PFSK-1 (cell line): ENCODE measurements around the gene KIF19.

Source experiments
- FOXP2 ChIP-seq: optimal IDR thresholded peaks from 2 replicates; pipeline ENCODE3; 2011; ENCODE audit warnings: borderline replicate concordance, control low read depth, inconsistent platforms; ENCODE audit not compliant: insufficient read depth; ENCODE audit errors: extremely low read length, extremely low read depth
- POLR2AphosphoS5 ChIP-seq: IDR thresholded peaks from 2 replicates; pipeline ENCODE4 v1.6.1; 2012; ENCODE audit warnings: low read depth, mild to moderate bottlenecking, control low read depth, low read length, moderate library complexity
- SIN3A ChIP-seq: IDR thresholded peaks from 2 replicates; pipeline ENCODE4 v1.6.1; 2012; ENCODE audit warnings: mild to moderate bottlenecking, low read length, moderate library complexity, borderline replicate concordance; ENCODE audit not compliant: insufficient read depth
- TAF1 ChIP-seq: IDR thresholded peaks from 2 replicates; pipeline ENCODE4 v1.6.1; 2012; ENCODE audit warnings: low read length, control low read depth, borderline replicate concordance; ENCODE audit not compliant: insufficient read depth
- TF ChIP-seq, protein P1 (sequence below), 2 experiments: IDR thresholded peaks; 2 replicates each; pipeline versions ENCODE4 v1.6.1 to v1.8.0; 2011 to 2012; ENCODE audit warnings: low read depth in 2 of 2, low read length in 2 of 2, control low read depth in 1 of 2, inconsistent platforms in 1 of 2, mild to moderate bottlenecking in 1 of 2, moderate library complexity in 1 of 2; ENCODE audit not compliant: insufficient read depth in 1 of 2

The KIF19 gene

DNA sequence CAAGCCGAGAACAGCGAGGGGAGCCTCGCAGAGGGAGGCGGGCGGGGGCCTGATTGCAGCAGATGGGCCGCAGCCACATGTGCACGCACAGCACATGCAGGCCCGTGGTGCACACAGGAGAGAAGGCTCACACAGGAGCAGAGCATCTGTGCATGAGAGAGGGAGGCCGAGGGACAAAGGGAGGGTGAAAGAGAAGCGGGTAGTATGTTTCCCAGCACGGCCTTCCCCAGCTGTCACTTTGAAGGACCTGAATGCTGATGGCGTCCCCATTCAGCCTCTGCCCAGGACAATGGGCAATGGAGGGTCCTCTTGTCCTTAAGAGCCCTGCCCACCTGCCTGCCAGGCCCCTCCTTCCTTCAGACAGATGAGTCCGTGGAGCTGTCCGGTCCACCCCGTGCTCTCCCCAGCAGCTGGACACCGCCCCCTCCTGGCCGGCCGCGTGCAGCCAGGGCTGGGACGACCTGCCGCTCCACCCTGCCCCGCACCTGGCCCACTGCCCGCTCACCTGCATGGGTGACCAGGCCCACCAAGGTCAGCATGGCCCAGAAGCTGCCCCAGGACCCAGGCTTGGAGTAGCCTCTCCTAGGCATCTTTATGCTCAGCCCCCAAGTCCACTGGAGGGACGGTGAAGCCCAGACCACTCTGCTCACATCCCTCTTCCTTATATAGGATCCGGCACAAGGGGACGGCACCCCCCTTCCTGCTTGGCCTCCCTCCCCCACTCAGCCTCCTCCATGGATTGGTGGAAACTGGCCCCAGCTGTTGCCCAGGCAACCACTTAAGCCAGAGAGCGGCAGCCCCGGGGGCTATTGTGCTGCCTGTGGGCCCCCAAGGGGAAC is 35.4 kb downstream of the KIF19 start, which contains the start of gene BTBD17:
BTBD17 (minus strand) TSS at position 639 of the 839 bp plus-strand sequence; CDS start at position 590, 49 bp downstream.
- TF ChIP-seq TAF1: no peak
- no peak for TF ChIP-seq POLR2AphosphoS5
- peak; percentile 27 for TF ChIP-seq FOXP2
- TF ChIP-seq SIN3A: no peak
- TF ChIP-seq, protein P1, sequence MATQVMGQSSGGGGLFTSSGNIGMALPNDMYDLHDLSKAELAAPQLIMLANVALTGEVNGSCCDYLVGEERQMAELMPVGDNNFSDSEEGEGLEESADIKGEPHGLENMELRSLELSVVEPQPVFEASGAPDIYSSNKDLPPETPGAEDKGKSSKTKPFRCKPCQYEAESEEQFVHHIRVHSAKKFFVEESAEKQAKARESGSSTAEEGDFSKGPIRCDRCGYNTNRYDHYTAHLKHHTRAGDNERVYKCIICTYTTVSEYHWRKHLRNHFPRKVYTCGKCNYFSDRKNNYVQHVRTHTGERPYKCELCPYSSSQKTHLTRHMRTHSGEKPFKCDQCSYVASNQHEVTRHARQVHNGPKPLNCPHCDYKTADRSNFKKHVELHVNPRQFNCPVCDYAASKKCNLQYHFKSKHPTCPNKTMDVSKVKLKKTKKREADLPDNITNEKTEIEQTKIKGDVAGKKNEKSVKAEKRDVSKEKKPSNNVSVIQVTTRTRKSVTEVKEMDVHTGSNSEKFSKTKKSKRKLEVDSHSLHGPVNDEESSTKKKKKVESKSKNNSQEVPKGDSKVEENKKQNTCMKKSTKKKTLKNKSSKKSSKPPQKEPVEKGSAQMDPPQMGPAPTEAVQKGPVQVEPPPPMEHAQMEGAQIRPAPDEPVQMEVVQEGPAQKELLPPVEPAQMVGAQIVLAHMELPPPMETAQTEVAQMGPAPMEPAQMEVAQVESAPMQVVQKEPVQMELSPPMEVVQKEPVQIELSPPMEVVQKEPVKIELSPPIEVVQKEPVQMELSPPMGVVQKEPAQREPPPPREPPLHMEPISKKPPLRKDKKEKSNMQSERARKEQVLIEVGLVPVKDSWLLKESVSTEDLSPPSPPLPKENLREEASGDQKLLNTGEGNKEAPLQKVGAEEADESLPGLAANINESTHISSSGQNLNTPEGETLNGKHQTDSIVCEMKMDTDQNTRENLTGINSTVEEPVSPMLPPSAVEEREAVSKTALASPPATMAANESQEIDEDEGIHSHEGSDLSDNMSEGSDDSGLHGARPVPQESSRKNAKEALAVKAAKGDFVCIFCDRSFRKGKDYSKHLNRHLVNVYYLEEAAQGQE (IDR thresholded peaks at IDR 0.05; ENCODE audit: insufficient read depth in 1 of 2, low read depth in 2 of 2, low read length in 2 of 2): peak in 1 of 2 experiments; percentile 62; a peak in 1 of 4 replicates

DNA sequence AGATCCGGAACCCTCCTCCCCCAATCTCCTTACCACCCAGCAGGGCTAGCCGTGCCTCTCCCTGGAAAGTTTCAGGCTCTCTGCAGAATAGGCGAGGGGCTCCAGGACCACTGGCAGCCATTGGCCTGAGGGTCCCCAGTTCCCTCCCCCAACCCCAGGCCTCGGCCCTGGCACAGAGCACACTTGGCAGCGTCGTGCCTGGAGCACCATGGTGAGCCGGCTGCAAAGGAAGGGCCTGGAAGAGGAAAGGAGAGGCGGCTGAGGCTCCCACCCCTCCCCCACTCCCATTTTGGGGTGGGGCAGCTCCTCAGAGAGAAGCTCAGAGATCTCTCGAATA is 36.0 kb downstream of the KIF19 start:
- no peak for TF ChIP-seq TAF1
- no peak for TF ChIP-seq SIN3A
- no peak for TF ChIP-seq POLR2AphosphoS5
- TF ChIP-seq FOXP2: no peak
- TF ChIP-seq, protein P1 (IDR thresholded peaks at IDR 0.05; ENCODE audit: insufficient read depth in 1 of 2, low read depth in 2 of 2, low read length in 2 of 2): no peak

DNA sequence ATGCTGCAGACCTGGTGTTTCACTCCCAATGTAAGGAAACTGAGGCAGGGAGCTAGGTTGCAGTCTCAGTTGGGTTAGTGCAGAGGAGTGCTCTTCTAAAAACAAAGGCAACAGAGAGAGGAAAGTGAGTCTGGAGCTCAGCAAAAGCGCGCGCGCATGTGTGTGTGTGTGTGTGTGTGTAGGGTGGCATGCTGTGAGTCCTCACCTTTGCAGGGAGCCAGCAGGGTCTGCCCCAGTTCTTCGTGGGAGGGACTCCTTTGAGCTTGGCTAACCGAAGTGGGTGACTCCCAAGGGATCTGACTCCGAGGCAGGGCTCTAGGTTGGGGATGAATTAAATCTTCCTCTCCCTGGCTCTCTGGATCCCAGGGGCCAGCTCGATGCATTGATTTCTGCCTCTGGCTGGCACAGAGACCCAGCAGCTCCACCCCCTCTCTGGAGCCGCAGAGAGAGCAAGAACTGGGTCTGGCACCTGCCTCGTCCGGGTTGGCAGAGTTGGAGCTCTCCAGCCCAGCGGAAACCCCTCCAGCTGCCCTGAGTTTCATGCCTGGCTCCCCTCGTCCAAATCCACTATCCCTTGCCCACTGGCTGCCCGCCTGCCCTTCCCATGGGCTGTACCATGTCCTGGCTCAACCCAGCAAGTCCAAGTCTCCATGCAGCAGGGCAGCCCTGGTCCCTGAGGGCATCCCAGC is 36.9 kb downstream of the KIF19 start:
- TF ChIP-seq SIN3A: no peak
- TF ChIP-seq FOXP2: no peak
- TF ChIP-seq, protein P1 (IDR thresholded peaks at IDR 0.05; ENCODE audit: insufficient read depth in 1 of 2, low read depth in 2 of 2, low read length in 2 of 2): no peak
- no peak for TF ChIP-seq TAF1
- TF ChIP-seq POLR2AphosphoS5: no peak

DNA sequence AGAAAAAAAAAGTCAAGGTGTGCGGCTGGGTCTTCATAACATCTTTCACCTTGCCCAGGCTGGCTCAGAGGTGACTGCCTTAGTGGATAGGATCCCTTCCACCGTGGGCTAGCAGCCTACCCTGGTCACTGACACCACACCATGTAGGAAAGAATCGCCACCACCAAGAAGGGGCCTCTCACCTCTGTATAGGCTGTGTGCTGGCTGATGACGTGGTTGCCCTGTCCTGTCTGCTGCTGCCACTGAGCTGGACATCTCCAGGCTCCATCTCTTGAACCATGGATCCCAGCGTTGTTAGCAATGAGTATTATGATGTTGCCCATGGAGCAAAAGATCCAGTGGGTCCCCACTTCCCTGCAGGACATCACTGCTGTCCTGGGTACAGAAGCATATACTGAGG is 41.2 kb downstream of the KIF19 start, which contains the start of gene GPR142:
GPR142 (plus strand) TSS at position 301 of the 400 bp plus-strand sequence. CDS start 2,035 bp downstream, outside the sequence.
- TF ChIP-seq, protein P1 (IDR thresholded peaks at IDR 0.05; ENCODE audit: insufficient read depth in 1 of 2, low read depth in 2 of 2, low read length in 2 of 2): no peak
- no peak for TF ChIP-seq POLR2AphosphoS5
- TF ChIP-seq TAF1: no peak
- no peak for TF ChIP-seq FOXP2
- TF ChIP-seq SIN3A: no peak
